22Rv1 (cell line): ENCODE results near the gene SH3BP5L.
"Not testable (repeated sequence)": the region's sequence is repeated elsewhere in the genome, so short reads cannot be mapped to it uniquely, and the experiment has no call there.

Experiments
- ZFX ChIP-seq: fragments of 450-650 bp; IDR thresholded peaks from 2 replicates; pipeline ENCODE4 v1.6.1; 2017; ENCODE audit warnings: antibody characterized with exemption, borderline replicate concordance
- TF ChIP-seq, protein P1 (sequence below): fragments of 450-650 bp; IDR thresholded peaks from 2 replicates; pipeline ENCODE4 v1.5.1; 2017; ENCODE audit warnings: mild to moderate bottlenecking

DNA sequence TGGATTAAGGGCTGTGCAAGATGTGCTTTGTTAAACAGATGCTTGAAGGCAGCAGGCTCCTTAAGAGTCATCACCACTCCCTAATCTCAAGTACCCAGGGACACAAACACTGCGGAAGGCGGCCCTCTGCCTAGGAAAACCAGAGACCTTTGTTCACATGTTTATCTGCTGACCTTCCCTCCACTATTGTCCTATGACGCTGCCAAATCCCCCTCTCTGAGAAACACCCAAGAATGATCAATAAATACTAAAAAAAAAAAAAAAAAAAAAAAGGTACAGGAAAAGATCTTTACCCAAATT, 5.0 kb upstream of the SH3BP5L start:
- TF ChIP-seq, protein P1, sequence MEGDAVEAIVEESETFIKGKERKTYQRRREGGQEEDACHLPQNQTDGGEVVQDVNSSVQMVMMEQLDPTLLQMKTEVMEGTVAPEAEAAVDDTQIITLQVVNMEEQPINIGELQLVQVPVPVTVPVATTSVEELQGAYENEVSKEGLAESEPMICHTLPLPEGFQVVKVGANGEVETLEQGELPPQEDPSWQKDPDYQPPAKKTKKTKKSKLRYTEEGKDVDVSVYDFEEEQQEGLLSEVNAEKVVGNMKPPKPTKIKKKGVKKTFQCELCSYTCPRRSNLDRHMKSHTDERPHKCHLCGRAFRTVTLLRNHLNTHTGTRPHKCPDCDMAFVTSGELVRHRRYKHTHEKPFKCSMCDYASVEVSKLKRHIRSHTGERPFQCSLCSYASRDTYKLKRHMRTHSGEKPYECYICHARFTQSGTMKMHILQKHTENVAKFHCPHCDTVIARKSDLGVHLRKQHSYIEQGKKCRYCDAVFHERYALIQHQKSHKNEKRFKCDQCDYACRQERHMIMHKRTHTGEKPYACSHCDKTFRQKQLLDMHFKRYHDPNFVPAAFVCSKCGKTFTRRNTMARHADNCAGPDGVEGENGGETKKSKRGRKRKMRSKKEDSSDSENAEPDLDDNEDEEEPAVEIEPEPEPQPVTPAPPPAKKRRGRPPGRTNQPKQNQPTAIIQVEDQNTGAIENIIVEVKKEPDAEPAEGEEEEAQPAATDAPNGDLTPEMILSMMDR, result not testable (repeated sequence)
- not testable (repeated sequence) for TF ChIP-seq ZFX
